SK-N-SH (cell line): ENCODE data around the gene FAM171A2.
"Not testable (repeated sequence)": the region's sequence is repeated elsewhere in the genome, so short reads cannot be mapped to it uniquely, and the experiment has no call there.

Experiments used
- CTCF ChIP-seq: fragments of 200-600 bp; sonication (generic); IDR thresholded peaks from 2 replicates; pipeline ENCODE4 v1.6.1; 2017; ENCODE audit warnings: antibody characterized with exemption, mild to moderate bottlenecking, moderate library complexity
- ELF1 ChIP-seq: IDR thresholded peaks from 2 replicates; pipeline ENCODE4 v1.4.0; 2012
- EZH2phosphoT487 ChIP-seq: fragments of 200-600 bp; sonication (generic); IDR thresholded peaks from 2 replicates; pipeline ENCODE4 v1.6.1; 2017; ENCODE audit warnings: low read depth, mixed run types, mild to moderate bottlenecking, antibody characterized with exemption, moderate library complexity, borderline replicate concordance
- FOSL2 ChIP-seq: IDR thresholded peaks from 2 replicates; pipeline ENCODE4 v1.4.0; 2012; ENCODE audit warnings: low read depth, mild to moderate bottlenecking, moderate library complexity, borderline replicate concordance
- GABPA ChIP-seq: IDR thresholded peaks from 2 replicates; pipeline ENCODE4 v1.4.0; 2012; ENCODE audit warnings: low read depth, mild to moderate bottlenecking
- GATA2 ChIP-seq: sonication (generic); formaldehyde crosslinking; IDR thresholded peaks from 2 replicates; pipeline ENCODE4 v1.5.0; 2020; ENCODE audit warnings: mild to moderate bottlenecking, missing genetic modification reagents
- MXI1 ChIP-seq: IDR thresholded peaks from 2 replicates; pipeline ENCODE4 v1.6.1; 2012; ENCODE audit warnings: mild to moderate bottlenecking, low read depth, low read length, improper control_type of control experiment
- PBX3 ChIP-seq: IDR thresholded peaks from 2 replicates; pipeline ENCODE4; 2012
- POLR2AphosphoS5 ChIP-seq: IDR thresholded peaks from 2 replicates; pipeline ENCODE4 v1.6.1; 2012; ENCODE audit warnings: low read depth, low read length
- YY1 ChIP-seq: IDR thresholded peaks from 2 replicates; pipeline ENCODE4 v1.4.0; 2012; ENCODE audit warnings: low read depth, mild to moderate bottlenecking

GRCh38 chr17:44329516-44329915 lies 34.1 kb downstream of the FAM171A2 start:
- TF ChIP-seq EZH2phosphoT487, GABPA, CTCF, ELF1, YY1, MXI1, PBX3, FOSL2, GATA2, POLR2AphosphoS5: not testable (repeated sequence)
